Measurements from ENCODE around the gene DHRS3.

DNA sequence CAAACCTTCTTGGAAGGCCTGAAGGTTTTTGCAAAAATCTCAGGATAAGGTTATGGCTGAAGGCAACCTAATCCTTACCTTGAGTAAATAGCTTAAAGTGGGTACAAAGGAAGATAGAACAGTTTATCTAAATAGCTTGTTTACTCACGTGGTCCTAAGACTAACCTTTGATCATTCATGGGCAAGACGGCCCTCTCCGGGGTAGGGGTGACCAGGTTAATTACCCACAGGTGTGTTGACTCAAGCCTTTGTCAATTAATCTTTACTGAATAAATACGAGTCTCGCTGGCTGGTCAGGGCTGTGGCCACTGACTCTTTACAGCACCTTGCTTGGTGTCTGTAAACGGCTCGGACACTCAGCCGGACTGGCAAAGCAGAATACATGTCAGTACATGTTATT lies 36.6 kb upstream of the DHRS3 start:
- no peak for TF ChIP-seq PHF8 (CRISPR knock-in tag; IDR thresholded peaks at IDR 0.05)
- TF ChIP-seq KLF16 (CRISPR knock-in tag; IDR thresholded peaks at IDR 0.05), result no peak
- TF ChIP-seq AKAP8 (CRISPR knock-in tag; IDR thresholded peaks at IDR 0.05), result no peak
